ENCODE data around the gene UTS2B.

The UTS2B gene

GRCh38 chr3:191350396-191351090, 20.2 kb upstream of the UTS2B start:
- CTCF ChIA-PET = no interaction called here
- no peak for DNase-seq (ENCODE audit: extremely low spot score)
- TF ChIP-seq SUZ12 (IDR thresholded peaks at IDR 0.05) (no peak), FOXA1 (IDR thresholded peaks at IDR 0.05) (no peak), NFRKB (IDR thresholded peaks at IDR 0.05) (no peak), ZNF384 (IDR thresholded peaks at IDR 0.05) (no peak), SP1 (IDR thresholded peaks at IDR 0.05) (no peak), ARNT (IDR thresholded peaks at IDR 0.05) (no peak), BHLHE40 (IDR thresholded peaks at IDR 0.05; ENCODE audit: borderline replicate concordance) (no peak), L3MBTL2 (conservative IDR thresholded peaks at IDR 0.05) (no peak), FOXM1 (IDR thresholded peaks at IDR 0.05; ENCODE audit: borderline replicate concordance) (no peak), FOXK2 (IDR thresholded peaks at IDR 0.05) (no peak), TARDBP (IDR thresholded peaks at IDR 0.05) (no peak), HDGF (IDR thresholded peaks at IDR 0.05; ENCODE audit: borderline replicate concordance) (no peak), ELF4 (IDR thresholded peaks at IDR 0.05) (no peak), LEF1 (IDR thresholded peaks at IDR 0.05; ENCODE audit: borderline replicate concordance) (no peak), PKNOX1 (IDR thresholded peaks at IDR 0.05) (no peak; the same call in 1 of the 2 replicates)
- POLR2A ChIA-PET = no interaction called here

- ChIA-PET CTCF (no interaction called here), POLR2A (no interaction called here)
- no peak for DNase-seq (ENCODE audit: extremely low spot score)
- TF ChIP-seq FOXK2 (IDR thresholded peaks at IDR 0.05) (no peak), FOXA1 (IDR thresholded peaks at IDR 0.05) (no peak), NFRKB (IDR thresholded peaks at IDR 0.05) (no peak), PKNOX1 (IDR thresholded peaks at IDR 0.05) (no peak), FOXM1 (IDR thresholded peaks at IDR 0.05; ENCODE audit: borderline replicate concordance) (no peak), L3MBTL2 (conservative IDR thresholded peaks at IDR 0.05) (no peak), SUZ12 (IDR thresholded peaks at IDR 0.05) (no peak), LEF1 (IDR thresholded peaks at IDR 0.05; ENCODE audit: borderline replicate concordance) (no peak), ARNT (IDR thresholded peaks at IDR 0.05) (no peak), SP1 (IDR thresholded peaks at IDR 0.05) (no peak), BHLHE40 (IDR thresholded peaks at IDR 0.05; ENCODE audit: borderline replicate concordance) (no peak), HDGF (IDR thresholded peaks at IDR 0.05; ENCODE audit: borderline replicate concordance) (no peak), ELF4 (IDR thresholded peaks at IDR 0.05) (no peak), ZNF384 (IDR thresholded peaks at IDR 0.05) (no peak), TARDBP (IDR thresholded peaks at IDR 0.05) (no peak), CTBP1 (IDR thresholded peaks at IDR 0.05; ENCODE audit: borderline replicate concordance) (no peak)
Measured at GRCh38 chr3:191348098-191348497, 17.8 kb upstream of the UTS2B start.

- no peak for DNase-seq (ENCODE audit: extremely low spot score)
- CTCF ChIA-PET = no interaction called here
- no peak for TF ChIP-seq TARDBP (IDR thresholded peaks at IDR 0.05)
- POLR2A ChIA-PET = no interaction called here
Measured at GRCh38 chr3:191347228-191347627, 16.9 kb upstream of the UTS2B start.

- TF ChIP-seq FOXM1 (IDR thresholded peaks at IDR 0.05; ENCODE audit: borderline replicate concordance) = no peak
- no peak for TF ChIP-seq BHLHE40 (IDR thresholded peaks at IDR 0.05; ENCODE audit: borderline replicate concordance)
- no peak for TF ChIP-seq PKNOX1 (IDR thresholded peaks at IDR 0.05)
- TF ChIP-seq LEF1 (IDR thresholded peaks at IDR 0.05; ENCODE audit: borderline replicate concordance) = no peak
- TF ChIP-seq FOXA1 (IDR thresholded peaks at IDR 0.05) = no peak
- TF ChIP-seq HDGF (IDR thresholded peaks at IDR 0.05; ENCODE audit: borderline replicate concordance) = no peak
- TF ChIP-seq SUZ12 (IDR thresholded peaks at IDR 0.05) = no peak
- no peak for TF ChIP-seq TARDBP (IDR thresholded peaks at IDR 0.05)
- TF ChIP-seq L3MBTL2 (conservative IDR thresholded peaks at IDR 0.05) = no peak
- TF ChIP-seq SP1 (IDR thresholded peaks at IDR 0.05) = no peak
- TF ChIP-seq ARNT (IDR thresholded peaks at IDR 0.05) = no peak
- TF ChIP-seq CTBP1 (IDR thresholded peaks at IDR 0.05; ENCODE audit: borderline replicate concordance) = no peak
- no peak for TF ChIP-seq NFRKB (IDR thresholded peaks at IDR 0.05)
- TF ChIP-seq ELF4 (IDR thresholded peaks at IDR 0.05) = no peak
- no peak for TF ChIP-seq FOXK2 (IDR thresholded peaks at IDR 0.05)
- ChIA-PET CTCF (no interaction called here), POLR2A (no interaction called here)
- no peak for DNase-seq (ENCODE audit: extremely low spot score)
Measured at GRCh38 chr3:191345334-191345733, 15.0 kb upstream of the UTS2B start.

- TF ChIP-seq FOXA1 (IDR thresholded peaks at IDR 0.05) = no peak
- TF ChIP-seq PKNOX1 (IDR thresholded peaks at IDR 0.05) = no peak
- no peak for TF ChIP-seq CTBP1 (IDR thresholded peaks at IDR 0.05; ENCODE audit: borderline replicate concordance)
- TF ChIP-seq SUZ12 (IDR thresholded peaks at IDR 0.05) = no peak
- TF ChIP-seq BHLHE40 (IDR thresholded peaks at IDR 0.05; ENCODE audit: borderline replicate concordance) = no peak
- no peak for TF ChIP-seq NFRKB (IDR thresholded peaks at IDR 0.05)
- no peak for TF ChIP-seq LEF1 (IDR thresholded peaks at IDR 0.05; ENCODE audit: borderline replicate concordance)
- no peak for TF ChIP-seq ARNT (IDR thresholded peaks at IDR 0.05)
- no peak for TF ChIP-seq L3MBTL2 (conservative IDR thresholded peaks at IDR 0.05)
- no peak for TF ChIP-seq FOXK2 (IDR thresholded peaks at IDR 0.05)
- no peak for TF ChIP-seq FOXM1 (IDR thresholded peaks at IDR 0.05; ENCODE audit: borderline replicate concordance)
- no peak for TF ChIP-seq SP1 (IDR thresholded peaks at IDR 0.05)
- no peak for TF ChIP-seq TARDBP (IDR thresholded peaks at IDR 0.05)
- TF ChIP-seq HDGF (IDR thresholded peaks at IDR 0.05; ENCODE audit: borderline replicate concordance) = no peak
- no peak for TF ChIP-seq ELF4 (IDR thresholded peaks at IDR 0.05)
- no peak for TF ChIP-seq ZNF384 (IDR thresholded peaks at IDR 0.05)
- POLR2A ChIA-PET = no interaction called here
- CTCF ChIA-PET = no interaction called here
Measured at GRCh38 chr3:191343913-191344312, 13.6 kb upstream of the UTS2B start.

More at GRCh38 chr3:191343913-191344312, 13.6 kb upstream of the UTS2B start:
- no peak for DNase-seq (ENCODE audit: extremely low spot score)
